Urinary bladder (tissue), 4 donors: ENCODE results near the gene SERPINH1. TPM values are rescaled to one million over a fixed set of nuclear protein-coding genes. Genes with fewer than 3 reads are reported as not detected.

Experiments
- DNase-seq: peaks from one replicate; pipeline ENCODE4 v3.0.0-alpha.2; 2015; ENCODE audit errors: extremely low spot score
- H3K27ac ChIP-seq: one replicate; pipeline ENCODE4 v1.5.1; 2013; ENCODE audit warnings: low read depth, mild to moderate bottlenecking, moderate library complexity
- H3K36me3 ChIP-seq: one replicate; pipeline ENCODE4 v1.6.1; 2013; ENCODE audit warnings: mild to moderate bottlenecking, moderate library complexity; ENCODE audit not compliant: insufficient read depth
- H3K4me1 ChIP-seq: one replicate; pipeline ENCODE4 v1.6.1; 2013; ENCODE audit warnings: mild to moderate bottlenecking, moderate library complexity; ENCODE audit not compliant: insufficient read depth
- H3K4me3 ChIP-seq: one replicate; pipeline ENCODE4 v1.5.1; 2013; ENCODE audit warnings: low read depth, low read length
- WGBS: extraction: QIAGEN DNeasy Blood & Tissue Kit; methylation state at CpG from one replicate; pipeline ENCODE4 v1.1.7; 2013; 5-methylcytosine and 5-hydroxymethylcytosine counted together
- polyA plus RNA-seq: library from polyadenylated mRNA; stranded (reverse); fragments of 200-250 nt; gene quantifications from one replicate; pipeline ENCODE4 v1.2.3, GENCODE V29; 2013
- total RNA-seq: library from RNA; depleted of rRNA; stranded (reverse); fragments of >200 nt; gene quantifications from one replicate; pipeline ENCODE4 v1.2.3, GENCODE V29; 2014
- donor health status: healthy with polysubstance abuse.
- donor health status: healthy.

SERPINH1 gene
- total and polyA plus RNA-seq, 2 donors = 217 to 489 TPM

GRCh38 chr11:75555079-75555811 lies 6.8 kb upstream of the SERPINH1 start:
- no peaks in the 10 kb centered on the region for H3K4me1 ChIP-seq
- H3K36me3 ChIP-seq = no peaks in the 10 kb centered on the region
- 81% methylated on average over 12 of the region's 12 CpGs for WGBS
- no peak overlapping the region for H3K4me3 ChIP-seq
- H3K27ac ChIP-seq = peak overlapping the region; percentile 80
- no peak for DNase-seq

- no peaks in the 10 kb centered on the region for H3K4me1 ChIP-seq
- DNase-seq = no peak
- WGBS = 68% methylated on average over 3 of the region's 3 CpGs
- H3K27ac ChIP-seq = no peak overlapping the region
- H3K36me3 ChIP-seq = no peaks in the 10 kb centered on the region
- no peak overlapping the region for H3K4me3 ChIP-seq
These were observed 5.8 kb upstream of the SERPINH1 start for GRCh38 chr11:75556275-75556674.

- no peak overlapping the region for H3K4me3 ChIP-seq
These were observed 4.2 kb upstream of the SERPINH1 start for GRCh38 chr11:75557666-75558494.

GRCh38 chr11:75558939-75559843 lies 2.9 kb upstream of the SERPINH1 start:
- WGBS = 16% methylated on average over 8 of the region's 8 CpGs
- no peaks in the 10 kb centered on the region for H3K4me1 ChIP-seq
- H3K36me3 ChIP-seq = no peaks in the 10 kb centered on the region
- peak overlapping the region; percentile 82 for H3K27ac ChIP-seq
- no peak for DNase-seq
- no peak overlapping the region for H3K4me3 ChIP-seq

More at GRCh38 chr11:75557666-75558494, 4.2 kb upstream of the SERPINH1 start:
- no peak for DNase-seq
- 14% methylated on average over 17 of the region's 17 CpGs for WGBS
- Histone ChIP-seq H3K36me3 (no peaks in the 10 kb centered on the region), H3K4me1 (no peaks in the 10 kb centered on the region), H3K27ac (peak overlapping the region; percentile 82)

GRCh38 chr11:75560644-75561043 lies 1.4 kb upstream of the SERPINH1 start:
- Histone ChIP-seq H3K36me3 (no peaks in the 10 kb centered on the region), H3K4me1 (no peaks in the 10 kb centered on the region), H3K4me3 (no peak overlapping the region), H3K27ac (no peak overlapping the region)
- DNase-seq = no peak
- WGBS = 30% methylated on average over 1 of the region's 1 CpG

GRCh38 chr11:75561426-75562047 lies 516 bp upstream of the SERPINH1 start:
- no peak for DNase-seq
- Histone ChIP-seq H3K36me3 (no peaks in the 10 kb centered on the region), H3K4me3 (peak overlapping the region; percentile 65), H3K27ac (peak overlapping the region; percentile 92), H3K4me1 (no peaks in the 10 kb centered on the region)
- 13% methylated on average over 21 of the region's 21 CpGs for WGBS

- Histone ChIP-seq H3K36me3 (no peaks in the 10 kb centered on the region), H3K27ac (peak overlapping the region; percentile 92), H3K4me3 (peak overlapping the region; percentile 65), H3K4me1 (no peaks in the 10 kb centered on the region)
- DNase-seq = no peak
- 2% methylated on average over 16 of the region's 16 CpGs for WGBS
These were observed 907 bp downstream of the SERPINH1 start for GRCh38 chr11:75562836-75563484.

- Histone ChIP-seq H3K36me3 (no peaks in the 10 kb centered on the region), H3K27ac (peak overlapping the region; percentile 92), H3K4me1 (no peaks in the 10 kb centered on the region), H3K4me3 (peak overlapping the region; percentile 65)
- WGBS = 8% methylated on average over 5 of the region's 5 CpGs
- no peak for DNase-seq
These were observed 1.5 kb downstream of the SERPINH1 start for GRCh38 chr11:75563501-75563977.

GRCh38 chr11:75563978-75564552 lies 2.0 kb downstream of the SERPINH1 start:
- Histone ChIP-seq H3K4me3 (peak overlapping the region; percentile 65), H3K27ac (peak overlapping the region; percentile 92), H3K36me3 (peaks cover 4% of the 10 kb centered on the region), H3K4me1 (no peaks in the 10 kb centered on the region)
- no peak for DNase-seq
- 9% methylated on average over 9 of the region's 9 CpGs for WGBS

GRCh38 chr11:75565221-75565814 lies 3.3 kb downstream of the SERPINH1 start:
- Histone ChIP-seq H3K4me1 (no peaks in the 10 kb centered on the region), H3K27ac (peak overlapping the region; percentile 54), H3K36me3 (peaks cover 8% of the 10 kb centered on the region), H3K4me3 (no peak overlapping the region)
- no peak for DNase-seq
- WGBS = 22% methylated on average over 5 of the region's 5 CpGs

GRCh38 chr11:75565916-75566762 lies 4.1 kb downstream of the SERPINH1 start:
- Histone ChIP-seq H3K4me1 (no peaks in the 10 kb centered on the region), H3K4me3 (no peak overlapping the region), H3K27ac (peak overlapping the region; percentile 54), H3K36me3 (peaks cover 11% of the 10 kb centered on the region)
- 80% methylated on average over 43 of the region's 43 CpGs for WGBS
- no peak for DNase-seq
